Right kidney (tissue), 1 donor: ENCODE data around the gene FADS3.
A peak's percentile ranks its signal among the peaks of the same experiment; 100 is the strongest.

Experiments used
- DNase-seq: peaks from one replicate; pipeline ENCODE4 v3.0.0-alpha.2; 2016

Gene FADS3

DNA sequence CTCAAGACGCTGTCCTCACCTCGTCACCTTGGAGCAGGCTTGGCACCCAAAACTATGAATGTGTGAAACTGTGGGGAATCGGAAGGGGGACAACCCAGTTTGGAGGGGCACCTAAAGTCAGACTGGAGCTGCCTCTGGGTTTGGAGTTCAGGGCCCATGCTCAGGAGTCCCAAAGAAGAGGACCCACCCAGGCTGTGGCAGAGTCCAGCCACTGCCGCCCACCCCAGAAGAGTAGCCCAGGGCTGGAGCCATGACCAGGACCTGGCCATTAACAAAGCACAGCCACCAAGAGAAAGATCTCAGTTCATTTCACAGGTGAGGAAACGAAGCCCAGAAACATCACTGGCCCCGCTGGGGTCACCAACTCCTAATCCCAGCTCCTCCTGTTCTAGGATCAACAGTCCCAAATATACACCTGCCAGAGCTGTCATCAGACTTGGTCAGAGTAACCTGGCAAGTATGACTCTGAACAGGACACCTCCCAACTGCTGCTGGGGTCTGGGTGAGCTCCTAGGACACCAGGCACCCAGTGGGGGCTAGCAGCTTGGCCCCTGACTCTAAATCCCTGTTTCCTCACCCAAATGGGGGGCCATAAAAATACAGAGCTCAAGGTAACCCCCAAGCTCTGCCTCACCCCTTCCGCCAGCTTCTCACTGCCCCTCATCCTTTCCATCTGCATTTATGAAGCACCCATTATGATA, 23.3 kb upstream of the FADS3 start:
- DNase-seq: no peak

DNA sequence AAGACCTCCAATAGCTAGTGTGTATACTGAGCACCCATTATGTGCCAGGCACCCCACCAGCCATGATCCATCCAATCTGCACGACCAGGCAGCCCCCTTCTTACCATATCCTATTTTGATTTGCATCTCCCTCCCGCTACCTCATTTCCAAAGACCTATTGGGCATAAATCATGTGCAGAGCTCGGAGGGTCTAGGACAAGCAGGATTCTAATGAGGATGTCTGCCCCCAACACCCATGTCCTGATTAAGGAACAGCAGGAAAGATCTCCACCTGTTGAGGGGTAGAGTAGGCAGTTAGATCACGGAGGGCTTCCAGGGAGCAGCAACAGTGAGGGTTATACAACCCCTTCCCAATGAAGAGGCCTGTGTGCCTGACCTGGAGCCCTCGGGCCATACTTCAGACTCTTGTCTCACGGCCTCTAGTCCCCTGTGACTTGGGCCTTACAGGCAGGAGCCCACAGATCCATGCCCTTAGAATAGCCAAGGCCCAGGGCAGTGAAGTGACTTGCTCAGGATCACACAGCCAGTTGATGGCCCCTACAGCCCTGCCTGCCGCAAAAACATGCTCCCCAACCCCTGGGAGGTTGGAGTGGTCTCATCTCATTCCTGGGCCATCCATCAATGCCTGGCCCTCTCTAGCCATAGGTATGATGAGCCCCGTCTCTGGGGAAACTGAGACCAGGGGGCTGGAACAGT, 22.5 kb upstream of the FADS3 start:
- no peak for DNase-seq

GRCh38 chr11:61912991-61913698, 21.8 kb upstream of the FADS3 start:
- no peak for DNase-seq

GRCh38 chr11:61912530-61912898, 21.2 kb upstream of the FADS3 start:
- no peak for DNase-seq

- no peak for DNase-seq
These were observed 20.6 kb upstream of the FADS3 start for GRCh38 chr11:61911701-61912529.

DNA sequence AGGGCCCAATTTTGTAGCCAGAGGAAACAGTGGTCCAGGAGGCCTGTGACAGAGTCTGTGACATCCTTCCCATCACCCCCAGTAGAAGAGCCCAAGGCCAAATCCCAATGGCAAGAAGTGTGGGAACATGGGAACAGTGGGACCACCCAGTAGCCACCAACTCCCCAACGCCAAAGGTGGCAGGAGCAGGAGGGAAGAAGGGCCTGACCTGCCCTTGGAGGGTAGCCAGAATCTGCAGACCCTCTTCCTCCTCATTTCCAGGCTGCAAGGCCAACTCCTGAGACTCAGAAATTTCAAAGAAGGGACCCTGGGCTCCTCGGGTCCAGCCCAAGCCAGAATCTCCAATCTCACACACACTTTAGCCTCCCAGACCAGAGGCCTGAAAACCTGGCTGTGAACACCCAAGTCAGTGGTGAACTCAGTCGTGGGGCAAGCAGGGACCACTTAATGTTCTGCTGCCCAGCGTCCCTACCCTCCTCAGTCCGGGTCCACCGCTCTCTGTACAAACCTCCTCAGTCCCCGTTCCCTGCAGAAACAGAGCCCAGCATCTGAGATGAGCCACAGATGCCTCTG, 19.9 kb upstream of the FADS3 start:
- DNase-seq: no peak

GRCh38 chr11:61910187-61911127, 19.1 kb upstream of the FADS3 start:
- DNase-seq: no peak

- DNase-seq: no peak
These were observed 17.5 kb upstream of the FADS3 start for GRCh38 chr11:61908730-61909316.

- DNase-seq: no peak
These were observed 16.8 kb upstream of the FADS3 start for GRCh38 chr11:61907871-61908729.

DNA sequence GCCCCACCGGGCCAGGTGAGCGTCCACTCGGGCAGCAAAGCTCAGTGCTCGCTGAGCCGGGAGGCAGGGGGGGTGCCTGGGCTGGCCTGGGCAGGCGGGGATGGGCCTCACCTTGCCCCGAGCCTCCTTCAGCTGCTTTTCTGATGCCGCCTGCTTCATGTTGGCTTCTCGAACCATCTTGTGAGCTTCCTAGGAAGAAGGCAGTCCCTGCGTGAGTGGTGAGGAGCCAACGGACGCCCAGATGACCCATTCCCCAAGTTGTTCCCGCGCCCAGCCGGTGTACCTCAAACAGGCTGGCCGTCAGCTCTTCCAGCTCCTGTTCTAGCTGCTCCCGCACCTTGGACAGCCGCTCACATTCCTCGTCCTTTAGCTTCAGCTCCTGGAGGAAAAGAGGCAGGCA, 15.9 kb upstream of the FADS3 start:
- no peak for DNase-seq

- DNase-seq: no peak
These were observed 15.2 kb upstream of the FADS3 start for GRCh38 chr11:61906522-61906909.

DNA sequence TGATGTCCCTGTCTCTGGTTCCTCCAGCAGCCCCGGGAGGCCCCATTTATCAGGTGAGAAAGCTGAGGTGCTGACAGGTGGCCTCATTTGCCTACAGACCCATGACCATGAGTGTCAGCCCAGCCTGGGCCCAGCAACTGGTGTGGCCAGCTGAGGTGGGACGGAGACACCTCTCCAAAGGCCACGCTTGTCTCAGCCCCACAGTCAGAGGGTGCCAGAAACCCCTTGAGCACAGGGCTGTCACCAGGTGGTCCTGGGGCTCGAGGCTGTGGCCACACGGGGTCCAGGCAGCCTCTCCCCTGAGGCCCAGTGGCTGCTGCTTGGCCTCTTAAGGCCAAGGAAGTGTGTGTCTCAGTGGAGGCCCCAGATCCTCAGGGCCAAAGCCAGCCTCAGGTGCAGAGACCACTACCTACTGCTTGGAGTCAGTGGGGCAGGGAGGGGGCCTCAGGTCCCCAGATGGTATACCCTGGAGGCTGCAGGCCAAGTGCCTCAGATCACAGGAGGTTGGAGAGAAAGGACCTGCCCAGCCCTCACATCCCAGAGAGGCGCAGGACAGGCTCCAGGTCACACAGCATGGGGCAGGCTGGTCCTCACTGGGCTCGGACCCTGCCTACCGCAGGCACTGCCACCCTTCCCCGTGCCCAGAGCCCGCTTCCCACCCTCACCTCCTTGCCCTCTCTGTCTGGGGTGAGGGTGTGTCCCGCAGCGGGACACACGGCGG, 14.6 kb upstream of the FADS3 start:
- DNase-seq: no peak

GRCh38 chr11:61905067-61905696, 13.8 kb upstream of the FADS3 start:
- no peak for DNase-seq

- peak; percentile 65 for DNase-seq
These were observed 13.2 kb upstream of the FADS3 start for GRCh38 chr11:61904539-61905048.

DNA sequence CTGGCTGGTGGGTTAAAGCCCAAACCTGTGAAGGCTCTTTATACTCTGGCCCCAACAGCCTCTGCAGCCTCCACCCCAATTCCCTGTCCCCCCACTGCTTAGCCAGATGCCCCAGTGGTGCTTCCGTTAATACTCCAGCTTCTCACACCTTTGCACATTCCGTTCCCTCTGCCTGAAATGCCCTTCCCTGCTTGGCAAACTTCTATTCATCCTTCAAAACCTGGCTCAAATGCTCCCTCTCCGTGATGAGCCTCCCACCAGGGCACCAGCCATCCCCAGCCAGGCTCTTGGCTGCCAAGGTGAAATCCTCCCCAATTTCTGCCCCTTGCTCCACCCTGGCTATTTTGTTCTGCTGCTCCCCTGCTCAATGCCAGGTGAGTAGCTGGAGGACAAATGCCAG, 12.5 kb upstream of the FADS3 start:
- no peak for DNase-seq

GRCh38 chr11:61902313-61902712, 11.0 kb upstream of the FADS3 start:
- DNase-seq: no peak

DNA sequence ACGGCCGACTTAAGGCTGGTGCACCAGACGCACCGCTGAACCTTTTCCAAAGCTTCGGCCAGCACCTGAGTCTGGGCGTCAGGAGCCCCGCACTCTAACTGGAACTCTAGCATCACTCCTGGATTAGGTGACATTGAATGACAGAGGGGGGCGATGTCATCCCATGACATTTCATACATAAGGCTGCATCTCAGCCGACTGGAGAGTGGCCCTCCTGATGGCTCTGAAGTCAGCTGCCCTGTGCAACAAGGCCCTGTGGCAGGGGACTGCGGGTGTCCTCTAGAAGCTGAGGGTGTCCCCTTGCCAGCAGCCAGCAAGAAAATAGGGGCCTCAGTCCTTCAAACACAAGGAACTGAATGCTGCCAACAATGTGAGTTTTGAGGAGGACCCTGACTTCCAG, 10.1 kb upstream of the FADS3 start:
- DNase-seq: no peak

- no peak for DNase-seq
These were observed 8.9 kb upstream of the FADS3 start for GRCh38 chr11:61900251-61900650.
